Measurements from ENCODE around the gene MBOAT2.

- TF ChIP-seq CTCF (IDR thresholded peaks at IDR 0.05), result no peak
- no peak for TF ChIP-seq POLR2A (IDR thresholded peaks at IDR 0.05)
These were observed 17.0 kb downstream of the MBOAT2 start for GRCh38 chr2:8986327-8986976.
